Erythroblast (primary cell): Measurements from ENCODE around the gene CDC6.

Source experiments
- GATA1 ChIP-seq: IDR thresholded peaks from 2 replicates; pipeline ENCODE4 v1.6.1; 2011; ENCODE audit warnings: low read depth, mild to moderate bottlenecking, control low read depth, low read length, moderate library complexity
- POLR2A ChIP-seq: IDR thresholded peaks from 2 replicates; pipeline ENCODE4 v1.6.1; 2011; ENCODE audit warnings: mild to moderate bottlenecking, low read length

DNA sequence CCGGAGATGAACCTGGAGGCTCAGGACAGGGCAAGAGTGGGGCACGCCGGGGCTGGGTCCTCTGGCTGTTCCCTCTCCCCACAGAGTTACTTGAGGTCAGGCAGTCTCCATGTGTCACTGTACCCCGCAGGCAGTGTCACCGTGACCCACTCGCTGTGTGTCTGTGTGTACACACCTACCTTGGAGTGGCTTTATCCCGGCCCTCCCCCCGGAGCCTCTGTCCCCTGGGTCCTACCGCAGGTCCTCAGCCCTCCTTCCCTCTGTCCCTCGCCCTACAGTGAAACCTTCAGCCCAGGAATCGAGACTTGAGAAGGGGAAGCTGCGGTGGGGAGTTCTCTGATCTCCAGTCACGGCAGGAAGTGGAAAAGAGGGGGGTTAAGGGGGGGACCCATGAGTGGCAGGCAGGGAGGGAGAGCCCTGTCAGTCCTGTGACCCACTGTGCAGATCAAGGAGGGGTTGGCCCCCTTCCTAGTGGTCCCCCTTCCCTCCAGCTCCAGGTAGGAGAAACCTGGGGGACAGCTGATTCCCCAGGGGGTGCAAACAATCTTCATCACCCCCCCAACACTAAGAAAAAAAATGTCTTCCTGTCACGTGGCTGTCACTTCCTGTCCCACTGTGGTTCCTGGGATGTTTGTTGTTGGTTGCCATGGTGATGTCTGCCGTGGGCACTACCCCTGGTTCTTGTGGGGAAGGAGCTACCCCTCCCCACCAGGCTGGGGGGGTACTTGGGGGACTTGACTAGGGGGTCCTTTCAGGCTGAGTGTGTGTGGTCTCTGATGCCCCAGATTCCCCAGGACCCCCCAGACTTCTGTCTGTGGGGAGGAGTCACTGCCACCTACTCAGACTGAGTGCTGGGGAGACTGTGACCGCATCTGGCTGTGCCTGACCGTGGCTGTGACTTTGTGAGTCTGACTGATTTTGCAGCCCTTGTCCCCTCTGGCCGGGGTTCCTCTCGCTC is 35.0 kb downstream of the CDC6 start:
- peak; percentile 75 for TF ChIP-seq POLR2A
- no peak for TF ChIP-seq GATA1
